Measurements from ENCODE around the gene BMX. TPM values are rescaled to one million over a fixed set of nuclear protein-coding genes. Genes with fewer than 3 reads are reported as not detected.

BMX gene
- total RNA-seq, 1 experiment from 2014 or later, result not detected

- peaks cover 14% of the 10 kb centered on the region for H3K4me1 Mint-ChIP-seq (ENCODE audit: low read depth, unreplicated experiment)
- DNase-seq, result no peak
- H3K27me3 Mint-ChIP-seq (ENCODE audit: unreplicated experiment), result no peaks in the 10 kb centered on the region
- CTCF ChIA-PET, result interaction anchor here (0.6 to 0.9 kb wide), 3 partner anchors 12 to 77 kb away, joined by 3 read pairs; partner anchors contain the start of gene PIR
- TF ChIP-seq CTCF (IDR thresholded peaks at IDR 0.05; ENCODE audit: unreplicated experiment), result no peak
- H3K36me3 Mint-ChIP-seq (ENCODE audit: insufficient read depth, unreplicated experiment), result no peaks in the 10 kb centered on the region
- H3K4me3 Mint-ChIP-seq (ENCODE audit: low read depth, unreplicated experiment), result no peak overlapping the region
- H3K27ac Mint-ChIP-seq (ENCODE audit: unreplicated experiment), result no peak overlapping the region
- H3K9me3 Mint-ChIP-seq (ENCODE audit: low read depth, unreplicated experiment), result no peaks in the 10 kb centered on the region
- intact Hi-C loops (cut with micrococcal nuclease; ENCODE audit: unreplicated experiment), result loop anchor here (10.0 kb wide), 1 partner anchor 223 kb away; no protein-coding TSS in a partner anchor
- no TSS peak for BruUV-seq (replicated peaks)
Observed at GRCh38 chrX:15567886-15568616, 67.4 kb downstream of the BMX start.

GRCh38 chrX:15570145-15570544, 69.5 kb downstream of the BMX start:
- TF ChIP-seq CTCF (IDR thresholded peaks at IDR 0.05; ENCODE audit: unreplicated experiment), result no peak

GRCh38 chrX:15574017-15574416, 73.4 kb downstream of the BMX start:
- Mint-ChIP-seq H3K27ac (ENCODE audit: unreplicated experiment) (no peak overlapping the region), H3K27me3 (ENCODE audit: unreplicated experiment) (no peaks in the 10 kb centered on the region), H3K4me1 (ENCODE audit: low read depth, unreplicated experiment) (no peaks in the 10 kb centered on the region), H3K9me3 (ENCODE audit: low read depth, unreplicated experiment) (no peaks in the 10 kb centered on the region), H3K4me3 (ENCODE audit: low read depth, unreplicated experiment) (no peak overlapping the region), H3K36me3 (ENCODE audit: insufficient read depth, unreplicated experiment) (no peaks in the 10 kb centered on the region)
- no TSS peak for BruUV-seq (replicated peaks)
- CTCF ChIA-PET, result no interaction called here
- TF ChIP-seq CTCF (IDR thresholded peaks at IDR 0.05; ENCODE audit: unreplicated experiment), result no peak
- intact Hi-C loops (cut with micrococcal nuclease; ENCODE audit: unreplicated experiment), result no loop called here
- DNase-seq, result no peak

More at GRCh38 chrX:15570145-15570544, 69.5 kb downstream of the BMX start:
- no TSS peak for BruUV-seq (replicated peaks)
- Mint-ChIP-seq H3K27me3 (ENCODE audit: unreplicated experiment) (no peaks in the 10 kb centered on the region), H3K4me1 (ENCODE audit: low read depth, unreplicated experiment) (peaks cover 7% of the 10 kb centered on the region), H3K36me3 (ENCODE audit: insufficient read depth, unreplicated experiment) (no peaks in the 10 kb centered on the region), H3K9me3 (ENCODE audit: low read depth, unreplicated experiment) (no peaks in the 10 kb centered on the region), H3K4me3 (ENCODE audit: low read depth, unreplicated experiment) (no peak overlapping the region), H3K27ac (ENCODE audit: unreplicated experiment) (no peak overlapping the region)
- CTCF ChIA-PET, result no interaction called here
- no peak for DNase-seq
- intact Hi-C loops (cut with micrococcal nuclease; ENCODE audit: unreplicated experiment), result no loop called here

- intact Hi-C loops (cut with micrococcal nuclease; ENCODE audit: unreplicated experiment), result no loop called here
- Mint-ChIP-seq H3K27ac (ENCODE audit: unreplicated experiment) (no peak overlapping the region), H3K36me3 (ENCODE audit: insufficient read depth, unreplicated experiment) (no peaks in the 10 kb centered on the region), H3K9me3 (ENCODE audit: low read depth, unreplicated experiment) (no peaks in the 10 kb centered on the region), H3K4me3 (ENCODE audit: low read depth, unreplicated experiment) (no peak overlapping the region), H3K27me3 (ENCODE audit: unreplicated experiment) (no peaks in the 10 kb centered on the region), H3K4me1 (ENCODE audit: low read depth, unreplicated experiment) (peaks cover 12% of the 10 kb centered on the region)
- no peak for DNase-seq
- CTCF ChIA-PET, result no interaction called here
- no peak for TF ChIP-seq CTCF (IDR thresholded peaks at IDR 0.05; ENCODE audit: unreplicated experiment)
- no TSS peak for BruUV-seq (replicated peaks)
Observed at GRCh38 chrX:15576019-15576418, 75.4 kb downstream of the BMX start.

Measured in Calu3 (cell line).